HG02870 (cell line): ENCODE measurements around the gene GCSH.
"Not testable (repeated sequence)": the region's sequence is repeated elsewhere in the genome, so short reads cannot be mapped to it uniquely, and the experiment has no call there.

ENCODE experiments used
- ATAC-seq: cut with Tn5 transposase; IDR thresholded peaks from one replicate; pipeline ENCODE4 v1.9.1; 2021; ENCODE audit warnings: mild to moderate bottlenecking, moderate library complexity; ENCODE audit not compliant: unreplicated experiment

GCSH gene

DNA sequence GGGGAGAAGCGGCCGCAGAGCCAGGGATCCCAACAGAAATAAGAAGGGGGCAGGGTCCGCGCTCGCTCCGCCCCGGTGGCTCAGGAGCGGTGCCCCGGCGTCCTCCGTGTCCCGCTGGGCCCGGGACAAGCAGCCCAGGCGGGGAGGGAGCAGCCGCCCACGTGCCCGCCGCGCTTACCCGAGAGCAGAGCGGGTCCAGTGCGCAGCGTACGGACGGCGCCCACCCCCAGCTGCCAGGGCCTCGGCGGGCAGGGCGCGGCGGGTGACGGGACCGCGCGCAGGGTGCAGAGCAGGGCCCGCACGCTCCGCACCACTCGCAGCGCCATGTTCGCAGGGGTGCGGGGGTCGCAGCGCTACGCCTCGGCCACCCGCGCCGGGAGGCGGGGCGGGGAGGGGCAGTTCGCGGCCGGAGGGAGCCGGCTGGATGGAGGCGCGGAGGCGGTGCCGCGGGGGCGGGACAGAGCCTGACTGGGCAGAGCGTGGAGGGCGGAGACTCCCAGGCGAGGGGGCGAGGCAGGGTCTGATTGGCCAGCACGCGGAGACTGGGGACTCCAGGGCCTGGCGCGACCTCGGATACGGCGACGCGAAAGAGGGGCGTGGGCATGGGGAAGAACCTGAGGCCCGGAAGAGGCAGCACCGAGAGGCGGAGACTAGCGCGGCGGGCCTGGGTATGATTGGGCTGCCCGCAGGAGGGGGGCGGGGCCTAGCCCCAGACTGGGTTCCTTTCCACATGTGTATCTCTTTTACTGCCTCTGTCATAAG, at the start of gene GCSH:
TSS of gene GCSH (minus strand) at position 443 of the 762 bp plus-strand sequence. CDS start at position 326, 117 bp downstream.
- peak; percentile 98 for ATAC-seq

DNA sequence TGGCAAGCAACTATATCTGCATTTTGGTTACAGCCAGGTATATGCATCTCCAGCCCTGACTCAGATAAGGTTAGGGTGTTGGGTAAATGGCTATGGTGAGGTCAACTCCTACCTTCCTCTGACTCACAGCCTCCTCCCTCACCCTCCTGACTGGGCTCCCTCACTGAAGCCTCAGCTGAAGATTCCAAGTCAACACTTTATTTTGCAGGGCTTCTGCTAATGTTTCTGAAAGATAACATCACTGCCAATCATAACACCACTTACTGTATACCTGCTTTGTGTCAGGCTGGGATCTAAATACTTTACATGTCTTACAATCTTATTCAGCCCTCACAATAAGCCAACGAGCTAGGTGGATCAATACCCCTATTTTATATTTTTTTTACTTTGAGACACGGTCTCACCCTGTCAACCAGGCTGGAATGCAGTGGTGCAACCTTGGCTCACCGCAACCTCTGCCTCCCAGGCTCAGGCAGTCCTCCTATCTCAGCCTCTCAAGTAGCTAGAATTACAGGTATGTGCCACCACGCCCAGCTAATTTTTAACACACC, 47.8 kb upstream of the GCSH start:
- ATAC-seq, result no peak

DNA sequence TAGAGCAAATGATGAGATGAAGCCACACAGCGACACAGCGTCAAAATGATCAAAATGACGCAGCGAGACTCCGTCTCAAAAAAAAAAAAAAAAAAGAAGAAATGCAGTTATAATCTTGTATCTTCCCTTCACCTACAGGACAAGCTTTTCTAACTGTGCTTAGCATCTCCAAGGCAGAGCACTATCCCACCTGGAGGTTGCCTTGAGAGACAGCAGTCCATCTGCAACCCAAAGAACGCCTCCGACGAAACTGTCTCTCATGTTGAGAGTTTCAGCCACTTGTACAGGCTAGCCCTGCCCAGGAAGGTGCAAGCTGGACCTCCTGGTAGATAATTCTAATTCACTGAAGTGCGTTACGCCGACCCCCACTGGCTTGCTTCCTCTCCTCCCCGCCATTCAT, 46.7 kb upstream of the GCSH start:
- ATAC-seq, result no peak

DNA sequence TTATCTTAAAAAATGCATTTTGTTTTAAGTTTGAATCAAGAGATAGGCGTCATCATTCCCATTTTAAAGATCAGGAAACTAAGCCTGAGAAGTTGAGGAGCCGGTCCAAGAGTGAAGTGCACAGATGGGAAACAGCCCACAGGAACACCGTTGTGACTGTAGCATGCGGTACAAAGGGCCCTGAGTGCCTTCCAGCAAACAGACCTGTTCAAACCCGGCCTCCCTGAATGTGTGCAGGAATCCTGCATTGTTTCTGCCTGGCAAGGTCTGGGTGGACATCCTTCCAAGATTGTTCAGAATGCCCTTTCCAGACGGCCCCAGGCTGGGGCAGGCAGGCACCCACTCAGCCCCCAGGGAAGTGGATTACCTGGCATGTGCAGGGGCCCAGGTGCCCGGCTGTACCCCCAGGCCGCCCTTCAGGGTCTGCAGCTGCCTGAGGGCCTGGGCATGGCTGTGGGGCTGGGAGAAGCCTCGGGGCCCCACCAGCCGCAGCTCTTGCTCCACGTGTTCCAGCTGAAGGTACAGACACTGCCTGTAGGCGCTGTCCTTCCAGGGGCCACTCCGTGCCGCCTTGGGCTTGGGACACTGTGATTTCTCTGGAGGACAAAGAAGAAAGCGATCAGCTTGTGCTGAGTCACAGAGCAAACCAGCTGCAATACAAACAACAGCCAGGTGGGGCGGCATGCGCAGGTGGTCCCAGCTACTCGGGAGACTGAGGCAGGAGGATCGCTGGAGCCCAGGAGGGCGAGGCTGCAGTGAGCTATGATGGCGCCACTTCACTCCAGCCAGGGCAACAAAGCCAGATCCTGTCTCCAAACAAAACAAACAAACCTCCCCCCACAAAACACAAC, 45.0 kb upstream of the GCSH start:
- ATAC-seq, result no peak

DNA sequence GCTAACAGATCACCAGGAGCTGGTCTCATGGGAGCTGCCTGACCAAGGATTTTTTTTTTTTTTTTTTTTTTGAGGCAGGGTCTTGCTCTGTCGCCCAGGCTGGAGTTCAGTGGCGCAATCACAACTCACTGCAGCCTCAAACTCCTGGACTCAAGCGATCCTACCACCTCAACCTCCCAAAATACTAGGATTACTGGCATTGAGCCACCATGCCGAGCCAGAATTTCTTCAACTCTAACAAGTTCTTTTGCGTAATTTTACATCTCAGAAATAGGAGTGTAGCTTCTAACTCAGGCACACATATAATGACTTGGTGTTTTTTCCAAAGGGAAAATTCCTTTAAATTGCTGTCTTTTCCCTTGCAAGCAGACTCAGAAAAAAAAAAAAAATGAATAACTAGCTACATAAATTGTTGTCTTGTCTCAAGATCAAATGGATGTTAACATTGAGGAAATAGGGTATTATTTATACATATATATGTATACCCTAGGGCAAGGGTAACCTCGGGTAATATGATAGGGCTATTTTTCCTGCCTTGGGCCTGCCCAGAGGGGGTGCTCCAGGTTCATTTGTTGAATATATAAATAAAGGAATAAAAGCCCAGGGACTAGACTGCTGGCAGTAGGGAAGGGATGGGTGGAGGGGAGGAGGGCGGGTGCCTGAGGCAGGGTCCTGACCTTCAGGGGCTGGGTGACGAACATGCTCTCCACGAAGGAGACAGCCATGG, 42.8 kb upstream of the GCSH start:
- ATAC-seq, result no peak

DNA sequence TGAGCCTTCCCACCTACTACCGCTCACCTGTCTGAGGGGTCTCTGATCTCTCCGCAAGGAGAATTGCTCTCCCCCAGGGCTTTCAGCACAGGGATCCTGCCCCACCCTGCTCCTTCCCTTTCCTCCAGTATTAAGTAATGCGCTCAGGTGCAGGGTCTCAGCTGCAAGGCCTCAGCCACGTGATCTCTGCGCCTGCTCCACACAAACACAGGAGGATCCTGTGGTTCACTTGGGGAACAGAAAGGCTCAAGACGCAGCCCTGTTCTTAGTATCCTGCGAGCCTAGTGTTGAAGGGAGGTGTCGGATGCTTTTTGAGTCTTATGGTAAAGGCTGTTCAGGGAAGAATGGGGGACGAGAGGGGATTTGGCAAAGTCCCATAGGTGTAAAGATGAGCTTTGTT, 41.6 kb upstream of the GCSH start:
- ATAC-seq, result no peak

DNA sequence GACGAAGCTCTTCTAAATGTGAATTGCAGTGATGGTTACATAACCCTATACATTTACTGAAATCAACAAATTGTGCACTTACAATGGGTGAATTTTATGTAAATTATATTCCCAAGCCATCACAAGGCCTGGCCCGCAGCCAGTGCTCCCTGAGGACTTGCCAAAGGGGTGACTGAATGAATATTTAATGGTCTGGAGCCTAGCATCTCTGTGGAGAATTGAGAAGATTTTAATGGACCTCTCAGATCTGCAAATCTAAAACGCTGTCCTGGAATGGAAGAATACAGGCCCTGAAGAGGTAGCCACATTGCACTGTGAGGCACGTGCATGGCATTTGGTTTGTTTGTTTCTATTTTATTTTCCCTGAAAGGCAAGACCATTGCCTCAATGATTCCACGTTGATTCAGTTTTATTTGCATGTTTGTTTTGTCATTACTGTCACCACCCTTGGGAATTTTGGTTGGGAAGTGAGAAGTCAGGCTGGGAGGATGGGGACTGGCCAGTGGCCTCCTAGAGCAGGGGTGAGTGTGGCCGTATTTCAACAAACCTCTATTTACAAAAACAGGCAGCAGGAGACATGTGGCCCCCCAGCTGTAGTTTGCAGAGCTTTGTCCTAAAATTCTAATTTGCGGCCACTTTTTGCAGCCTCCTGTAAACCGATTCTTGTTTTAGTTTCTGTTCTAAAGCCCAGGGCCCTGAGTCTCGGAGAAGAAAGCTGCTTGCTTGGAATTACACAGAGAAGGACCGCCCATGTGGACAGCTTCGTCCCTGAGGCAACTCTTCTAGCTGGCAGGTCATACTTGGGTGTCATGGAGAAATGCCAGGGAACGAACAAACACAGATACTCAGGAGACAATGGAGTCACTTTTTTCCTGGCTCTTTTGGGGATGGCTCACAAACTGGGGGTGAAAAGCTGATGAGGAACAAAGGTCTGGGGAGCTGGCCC, 40.5 kb upstream of the GCSH start:
- no peak for ATAC-seq

DNA sequence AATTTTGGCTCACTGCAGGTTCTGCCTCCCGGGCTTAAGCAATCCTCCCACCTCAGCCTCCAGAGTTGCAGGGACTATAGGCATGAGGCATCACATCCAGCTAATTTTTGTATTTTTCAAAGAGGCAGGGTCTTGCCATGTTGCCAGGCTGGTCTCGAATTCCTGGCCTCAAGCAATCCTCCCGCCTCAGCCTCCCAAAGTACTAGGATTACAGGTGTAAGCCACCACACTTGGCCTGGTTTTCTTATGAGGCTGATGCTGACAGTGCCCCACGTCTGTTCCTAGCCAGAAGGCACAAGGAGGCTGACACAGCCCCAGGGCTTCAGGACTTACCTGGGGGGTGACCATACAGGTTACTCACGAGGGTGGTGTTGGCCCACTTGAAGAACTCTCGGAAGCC, 33.9 kb upstream of the GCSH start:
- ATAC-seq, result no peak

DNA sequence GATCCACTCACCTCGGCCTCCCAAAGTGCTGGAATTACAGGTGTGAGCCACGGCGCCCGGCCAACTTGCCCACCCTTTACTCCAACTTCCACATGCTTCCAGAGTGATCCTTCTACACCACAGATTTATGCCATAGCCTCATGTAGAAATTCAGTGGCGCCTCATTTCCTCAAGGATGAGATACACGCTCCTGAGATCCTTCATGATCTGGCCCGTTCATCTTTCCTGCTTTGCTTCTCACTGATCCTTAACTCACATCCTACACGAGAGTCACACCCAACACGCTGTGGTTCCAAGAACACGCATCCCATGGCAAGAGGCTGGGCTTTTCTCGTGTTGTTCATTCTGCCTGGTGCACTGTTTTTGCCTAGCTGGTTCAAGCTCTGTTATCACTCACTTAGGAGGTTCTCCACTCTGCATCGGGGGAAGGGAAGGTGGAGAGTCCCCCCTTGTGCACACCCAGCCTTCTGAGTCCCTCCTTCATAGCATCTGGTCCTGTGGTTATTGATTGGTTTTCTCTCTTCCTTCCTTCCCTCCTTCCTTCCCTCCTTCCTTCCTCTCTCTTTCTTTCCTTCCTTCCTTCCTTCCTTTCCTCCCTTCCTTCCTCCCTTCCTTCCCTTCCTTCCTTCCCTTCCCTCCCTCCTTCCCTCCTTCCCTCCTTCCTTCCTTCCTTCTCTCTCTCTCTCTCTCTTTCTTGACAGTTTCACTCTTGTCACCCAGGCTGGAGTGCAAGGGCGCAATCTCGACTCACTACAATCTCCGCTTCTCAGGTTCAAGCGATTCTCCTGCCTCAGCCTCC, 32.7 kb upstream of the GCSH start:
- ATAC-seq, result no peak

DNA sequence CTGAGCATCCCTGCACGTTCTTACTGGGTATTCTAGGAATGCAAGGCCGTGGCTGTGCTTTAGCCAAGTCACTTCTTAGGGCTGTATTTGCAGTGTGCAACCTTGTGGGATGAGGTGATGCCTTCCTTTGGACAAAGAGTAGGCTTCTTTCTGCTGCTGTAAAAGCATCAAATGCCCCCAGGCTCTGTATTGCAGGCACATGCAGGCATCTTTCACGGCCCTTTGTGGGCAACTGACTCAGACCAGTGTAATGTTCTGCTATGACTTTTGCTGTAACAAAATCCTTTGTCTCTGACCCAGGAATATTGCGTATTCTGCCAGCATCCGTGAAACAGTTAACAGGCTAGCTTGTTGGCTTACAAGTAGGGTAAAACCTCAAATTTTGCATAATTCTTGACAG, 30.9 kb upstream of the GCSH start:
- ATAC-seq, result no peak

DNA sequence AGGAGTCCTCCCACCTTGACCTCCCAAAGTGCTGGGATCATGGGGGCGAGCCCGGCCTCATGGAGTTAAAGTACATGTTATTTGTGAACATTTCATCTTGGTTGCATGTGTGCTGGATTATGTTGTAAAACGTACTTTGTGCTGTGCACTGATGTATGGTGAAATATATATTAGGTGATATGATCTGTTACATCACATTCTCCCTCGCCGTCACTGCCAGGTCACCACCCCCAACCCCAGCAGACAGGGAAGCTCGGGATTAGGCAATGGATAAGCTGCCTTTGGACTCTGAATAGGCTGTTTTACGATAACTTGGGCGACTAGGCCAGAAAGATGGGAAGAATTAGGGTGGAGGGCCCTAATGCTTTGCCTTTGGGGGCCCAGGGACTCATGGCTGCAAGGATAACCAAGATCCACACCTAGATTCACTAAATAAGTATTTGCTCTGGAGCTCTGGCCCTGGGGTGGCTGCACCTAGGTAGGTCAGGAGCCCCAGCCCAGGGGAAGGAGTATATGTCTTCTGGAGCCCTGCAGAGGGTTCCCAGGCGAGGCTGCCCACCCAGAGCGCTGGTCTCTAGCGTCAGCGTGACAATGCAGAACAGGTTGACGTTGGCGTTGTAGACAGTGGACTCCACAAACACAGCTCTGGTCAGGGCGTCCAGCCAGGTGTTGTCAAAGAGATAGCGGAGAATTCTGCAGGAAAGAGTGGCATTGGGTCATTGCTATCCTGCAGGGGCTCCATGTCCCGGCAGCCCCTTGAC, 27.1 kb upstream of the GCSH start:
- no peak for ATAC-seq

DNA sequence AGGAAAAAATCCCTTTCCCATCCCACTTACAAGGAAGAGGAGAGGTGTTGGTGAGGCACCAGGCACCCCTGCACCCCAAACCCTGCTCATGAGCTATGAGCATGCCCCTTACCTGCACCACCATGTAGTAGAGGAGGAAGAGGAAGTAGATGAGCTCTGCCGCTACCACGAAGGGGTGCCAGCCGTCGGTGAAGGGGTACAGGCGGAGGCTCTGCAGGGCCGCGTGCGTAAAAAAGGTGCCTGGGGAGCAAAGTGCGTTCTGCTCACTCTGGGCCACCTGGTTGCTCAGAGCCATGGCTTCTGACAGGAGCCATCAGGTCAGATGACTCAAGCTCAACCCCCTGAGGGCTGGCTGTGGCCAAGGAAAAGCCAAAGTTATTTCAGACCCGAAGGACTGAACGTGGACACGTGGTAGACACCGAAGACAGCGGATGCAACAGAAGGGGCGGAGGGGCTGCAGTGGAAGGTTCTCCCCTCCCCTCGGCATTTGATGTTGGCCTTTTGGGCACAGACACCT, 25.3 kb upstream of the GCSH start:
- no peak for ATAC-seq

DNA sequence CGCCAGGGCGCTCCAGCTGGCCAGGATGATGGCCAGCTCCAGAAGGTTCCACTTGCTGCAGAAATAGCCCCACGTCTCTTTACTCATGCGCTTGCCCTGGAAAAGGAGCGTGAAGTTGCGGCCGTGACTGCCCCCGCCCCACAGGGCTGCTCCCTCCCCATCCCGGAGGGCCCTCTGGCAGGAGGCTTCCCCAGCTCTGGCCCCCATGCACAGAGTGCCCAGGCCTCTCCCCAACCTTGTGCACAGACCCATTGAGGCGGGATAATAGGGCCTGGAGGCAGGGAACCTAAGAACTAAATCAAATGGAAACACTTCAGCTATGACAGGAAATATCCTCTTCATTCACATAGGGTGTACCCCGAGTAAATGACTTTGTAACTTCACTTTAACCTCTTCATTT, 21.2 kb upstream of the GCSH start:
- no peak for ATAC-seq

DNA sequence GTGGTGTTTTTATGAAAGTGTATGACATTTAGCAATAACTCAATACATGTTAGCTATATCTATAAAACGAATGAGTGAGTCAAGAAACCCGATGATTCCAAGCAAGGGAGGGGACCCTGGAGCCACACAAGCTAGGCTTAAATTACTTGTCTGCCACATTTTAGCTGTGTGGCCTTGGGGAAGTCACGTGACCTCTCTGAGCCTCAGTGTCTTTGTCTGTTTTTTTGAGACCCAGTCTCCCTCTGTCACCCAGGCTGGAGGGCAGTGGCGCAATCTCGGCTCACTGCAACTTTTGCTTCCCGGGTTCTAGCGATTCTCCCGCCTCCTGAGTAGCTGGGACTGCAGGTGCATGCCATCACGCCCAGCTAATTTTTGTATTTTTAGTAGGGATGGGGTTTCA, 20.1 kb upstream of the GCSH start:
- ATAC-seq, result no peak

DNA sequence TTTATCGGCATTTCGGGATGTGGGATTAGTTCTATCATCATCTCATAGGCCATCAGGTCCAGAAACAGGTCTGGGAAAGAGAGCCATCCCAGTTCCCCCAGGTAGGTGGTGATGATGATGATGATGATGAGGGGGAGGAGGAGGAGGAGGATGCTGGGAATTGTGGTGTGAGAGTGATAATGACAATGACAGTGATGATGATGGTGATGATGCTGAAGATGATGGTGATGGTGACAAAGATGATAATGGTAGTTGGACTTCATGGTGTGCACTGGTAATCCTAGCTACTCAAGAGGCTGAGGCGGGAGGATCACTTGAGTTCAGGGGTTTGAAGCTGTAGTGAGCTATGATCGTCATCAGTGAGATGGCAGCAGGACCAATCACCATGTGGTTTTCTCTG, 16.3 kb upstream of the GCSH start:
- no peak for ATAC-seq

DNA sequence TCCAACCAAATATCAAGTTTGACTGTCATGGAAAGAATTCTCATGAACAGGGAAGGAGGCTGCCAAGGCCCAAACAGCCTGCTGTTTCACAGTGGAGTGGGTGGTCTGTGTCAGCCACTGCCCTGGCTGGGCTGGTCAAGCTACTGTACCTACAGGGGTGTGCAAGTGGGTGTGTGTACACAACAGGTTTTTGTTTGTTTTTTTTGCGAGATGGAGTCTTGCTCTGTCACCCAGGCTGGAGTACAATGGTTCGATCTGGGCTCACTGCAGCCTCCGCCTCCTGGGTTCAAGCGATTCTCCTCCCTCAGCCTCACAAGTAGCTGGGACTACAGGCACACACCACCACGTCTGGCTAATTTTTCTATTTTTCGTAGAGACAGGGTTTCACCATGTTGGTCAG, 13.1 kb upstream of the GCSH start:
- ATAC-seq, result not testable (repeated sequence)

DNA sequence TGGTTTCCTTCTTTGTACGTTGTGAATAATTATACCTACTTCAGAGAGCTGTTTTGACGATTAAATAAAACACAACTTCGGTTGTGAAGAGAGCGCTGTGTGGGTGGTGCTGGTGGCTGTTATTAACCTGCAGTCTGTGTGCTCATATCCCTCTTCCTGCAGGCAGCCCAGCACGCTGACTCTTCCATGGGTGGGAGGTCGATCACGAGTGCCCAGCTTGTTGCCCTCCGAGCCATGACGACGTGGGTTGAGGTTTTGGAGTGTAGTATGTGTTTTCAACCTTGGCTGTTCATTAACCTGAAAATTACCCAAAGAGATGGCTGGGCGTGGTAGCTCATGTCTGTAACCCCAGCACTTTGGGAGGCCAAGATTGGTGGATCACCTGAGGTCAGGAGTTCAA, 11.3 kb upstream of the GCSH start:
- ATAC-seq, result no peak

DNA sequence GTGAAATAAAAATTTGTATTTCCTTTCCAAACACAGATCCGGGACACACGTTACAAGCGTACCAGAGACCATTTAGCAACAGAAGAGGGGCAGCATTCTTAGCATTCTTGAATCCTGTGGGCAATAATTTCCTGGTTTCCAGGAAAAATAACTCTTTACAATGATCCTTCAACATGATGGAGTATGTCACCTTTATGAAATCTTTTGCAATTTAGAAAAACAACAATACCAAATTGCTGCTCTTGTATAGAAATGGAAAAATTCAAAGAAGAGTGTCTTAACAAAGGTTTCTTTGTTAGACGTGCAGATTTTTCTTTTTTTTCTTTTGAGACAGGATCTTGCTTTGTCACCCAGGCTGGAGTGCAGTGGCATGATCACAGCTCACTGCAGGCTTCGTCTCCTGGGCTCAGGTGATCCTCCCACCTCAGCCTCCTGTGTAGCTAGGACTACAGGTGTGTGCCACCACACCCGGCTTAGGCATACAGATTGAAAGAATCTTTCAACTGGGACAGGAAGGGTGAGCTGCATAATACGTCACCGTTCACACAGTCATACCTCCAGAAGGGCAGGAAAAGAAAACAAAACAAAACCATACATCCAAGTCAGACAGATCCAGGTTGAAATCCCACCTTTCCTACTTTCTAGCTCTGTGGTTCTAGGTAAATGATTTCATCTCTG, 10.8 kb upstream of the GCSH start:
- no peak for ATAC-seq
